Glutamatergic neuron (in vitro differentiated cells): Measurements from ENCODE around the gene ATF7IP2. TPM values are rescaled to one million over a fixed set of nuclear protein-coding genes. Genes with fewer than 3 reads are reported as not detected.
A peak's percentile ranks its signal among the peaks of the same experiment; 100 is the strongest.

Source experiments
- DNase-seq: peaks from one replicate; pipeline ENCODE4 v3.0.0; 2022
- H3K27ac Mint-ChIP-seq: one replicate; pipeline ENCODE4 v1.8.0; 2020; ENCODE audit warnings: mild to moderate bottlenecking, mixed read lengths, inconsistent platforms; ENCODE audit not compliant: unreplicated experiment
- H3K27me3 Mint-ChIP-seq: one replicate; pipeline ENCODE4 v1.8.0; 2020; ENCODE audit warnings: mild to moderate bottlenecking, moderate library complexity, mixed read lengths, inconsistent platforms; ENCODE audit not compliant: unreplicated experiment
- H3K36me3 Mint-ChIP-seq: one replicate; pipeline ENCODE4 v1.8.0; 2020; ENCODE audit warnings: mild to moderate bottlenecking, mixed read lengths, inconsistent platforms; ENCODE audit not compliant: unreplicated experiment
- H3K4me1 Mint-ChIP-seq: one replicate; pipeline ENCODE4 v1.8.0; 2020; ENCODE audit warnings: mild to moderate bottlenecking, low read depth, mixed read lengths, inconsistent platforms; ENCODE audit not compliant: unreplicated experiment
- H3K4me3 Mint-ChIP-seq: one replicate; pipeline ENCODE4 v1.8.0; 2020; ENCODE audit warnings: mild to moderate bottlenecking, mixed read lengths, inconsistent platforms; ENCODE audit not compliant: unreplicated experiment
- H3K9me3 Mint-ChIP-seq: one replicate; pipeline ENCODE4 v1.8.0; 2020; ENCODE audit warnings: mild to moderate bottlenecking, moderate library complexity, mixed read lengths, inconsistent platforms; ENCODE audit not compliant: unreplicated experiment
- total RNA-seq: library from RNA; stranded (reverse); fragmentation: NEBNext Ultra II Directional; extraction: Animal tissue kit (Norgen Biotek cat#: 25700); gene quantifications from one replicate; pipeline ENCODE4 v1.2.1, GENCODE V29; 2021; ENCODE audit not compliant: unreplicated experiment
- TF ChIP-seq, protein P1 (sequence below): fragments of 200-600 bp; sonication (generic); IDR thresholded peaks from one replicate; pipeline ENCODE4 v1.5.0; 2021; ENCODE audit not compliant: partially characterized antibody, unreplicated experiment

The ATF7IP2 gene
- total RNA-seq, 1 donor from 2014 or later = 9.1 TPM

DNA sequence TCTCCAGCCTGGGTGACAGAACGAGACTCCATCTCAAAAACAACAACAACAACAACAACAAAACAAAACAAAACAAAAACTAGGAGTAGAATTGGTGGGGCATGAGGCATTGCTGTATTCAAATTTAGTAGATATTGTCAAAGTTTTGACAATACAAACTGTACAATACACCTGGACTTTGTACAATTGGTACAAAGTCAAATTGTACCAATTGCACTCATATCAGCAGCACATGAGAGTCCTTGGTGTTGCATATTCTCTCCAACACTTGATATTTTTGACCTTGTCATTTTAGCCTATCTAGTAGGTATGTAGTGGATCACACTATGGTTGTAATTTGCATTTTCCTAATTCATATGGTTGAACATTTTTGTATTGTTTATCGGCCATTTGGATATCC, 14.3 kb upstream of the ATF7IP2 start:
- H3K36me3 Mint-ChIP-seq = no peaks in the 10 kb centered on the region
- H3K4me1 Mint-ChIP-seq = no peaks in the 10 kb centered on the region
- TF ChIP-seq, protein P1, sequence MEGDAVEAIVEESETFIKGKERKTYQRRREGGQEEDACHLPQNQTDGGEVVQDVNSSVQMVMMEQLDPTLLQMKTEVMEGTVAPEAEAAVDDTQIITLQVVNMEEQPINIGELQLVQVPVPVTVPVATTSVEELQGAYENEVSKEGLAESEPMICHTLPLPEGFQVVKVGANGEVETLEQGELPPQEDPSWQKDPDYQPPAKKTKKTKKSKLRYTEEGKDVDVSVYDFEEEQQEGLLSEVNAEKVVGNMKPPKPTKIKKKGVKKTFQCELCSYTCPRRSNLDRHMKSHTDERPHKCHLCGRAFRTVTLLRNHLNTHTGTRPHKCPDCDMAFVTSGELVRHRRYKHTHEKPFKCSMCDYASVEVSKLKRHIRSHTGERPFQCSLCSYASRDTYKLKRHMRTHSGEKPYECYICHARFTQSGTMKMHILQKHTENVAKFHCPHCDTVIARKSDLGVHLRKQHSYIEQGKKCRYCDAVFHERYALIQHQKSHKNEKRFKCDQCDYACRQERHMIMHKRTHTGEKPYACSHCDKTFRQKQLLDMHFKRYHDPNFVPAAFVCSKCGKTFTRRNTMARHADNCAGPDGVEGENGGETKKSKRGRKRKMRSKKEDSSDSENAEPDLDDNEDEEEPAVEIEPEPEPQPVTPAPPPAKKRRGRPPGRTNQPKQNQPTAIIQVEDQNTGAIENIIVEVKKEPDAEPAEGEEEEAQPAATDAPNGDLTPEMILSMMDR = no peak
- no peak for DNase-seq
- no peaks in the 10 kb centered on the region for H3K27me3 Mint-ChIP-seq
- peaks cover 1% of the 10 kb centered on the region for H3K9me3 Mint-ChIP-seq
- H3K4me3 Mint-ChIP-seq = no peak overlapping the region
- no peak overlapping the region for H3K27ac Mint-ChIP-seq

DNA sequence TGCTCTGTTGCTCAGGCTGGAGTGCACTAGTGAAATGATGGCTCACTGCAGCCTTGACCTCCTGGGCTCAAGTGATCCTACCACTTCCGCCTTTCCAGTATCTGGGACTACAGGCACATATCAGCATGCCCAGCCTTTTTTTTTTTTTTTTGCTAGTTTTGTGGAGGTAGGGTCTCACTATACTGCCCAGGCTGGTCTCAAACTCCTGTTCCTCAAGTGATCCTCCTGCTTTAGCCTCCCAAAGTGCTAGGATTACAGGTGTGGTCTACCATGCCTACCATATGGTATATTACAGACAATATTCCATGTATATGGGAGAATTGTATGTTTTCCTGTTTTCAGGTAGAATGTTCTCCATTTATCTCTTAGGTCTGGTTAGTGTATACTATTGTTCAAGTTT, 12.3 kb upstream of the ATF7IP2 start:
- H3K4me1 Mint-ChIP-seq = no peaks in the 10 kb centered on the region
- no peaks in the 10 kb centered on the region for H3K36me3 Mint-ChIP-seq
- H3K27me3 Mint-ChIP-seq = no peaks in the 10 kb centered on the region
- no peak for DNase-seq
- TF ChIP-seq, protein P1 = no peak
- H3K4me3 Mint-ChIP-seq = no peak overlapping the region
- H3K9me3 Mint-ChIP-seq = peaks cover 1% of the 10 kb centered on the region
- no peak overlapping the region for H3K27ac Mint-ChIP-seq

DNA sequence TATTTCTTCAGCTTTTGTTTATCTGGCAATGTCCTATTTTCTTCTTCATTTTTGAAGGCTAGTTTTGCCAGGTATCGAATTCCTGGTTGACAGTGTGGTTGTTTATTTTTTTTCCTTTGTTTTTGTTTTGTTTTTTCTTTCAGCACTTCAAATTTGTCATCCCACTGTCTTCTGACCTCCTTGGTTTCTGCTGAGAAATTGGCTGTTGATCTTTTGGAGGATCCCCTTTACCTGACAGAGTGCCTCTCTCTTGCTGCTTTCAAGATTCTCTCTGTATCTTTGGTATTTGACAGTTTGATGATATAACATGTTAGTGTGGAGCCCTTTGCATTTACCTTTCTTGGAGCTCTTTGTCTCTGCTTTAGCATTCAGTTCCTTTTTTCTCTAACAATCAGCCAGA, 9.6 kb upstream of the ATF7IP2 start:
- Mint-ChIP-seq H3K4me3 (no peak overlapping the region), H3K36me3 (no peaks in the 10 kb centered on the region), H3K27me3 (no peaks in the 10 kb centered on the region), H3K9me3 (peaks cover 1% of the 10 kb centered on the region), H3K27ac (no peak overlapping the region), H3K4me1 (no peaks in the 10 kb centered on the region)
- no peak for DNase-seq
- TF ChIP-seq, protein P1 = no peak

DNA sequence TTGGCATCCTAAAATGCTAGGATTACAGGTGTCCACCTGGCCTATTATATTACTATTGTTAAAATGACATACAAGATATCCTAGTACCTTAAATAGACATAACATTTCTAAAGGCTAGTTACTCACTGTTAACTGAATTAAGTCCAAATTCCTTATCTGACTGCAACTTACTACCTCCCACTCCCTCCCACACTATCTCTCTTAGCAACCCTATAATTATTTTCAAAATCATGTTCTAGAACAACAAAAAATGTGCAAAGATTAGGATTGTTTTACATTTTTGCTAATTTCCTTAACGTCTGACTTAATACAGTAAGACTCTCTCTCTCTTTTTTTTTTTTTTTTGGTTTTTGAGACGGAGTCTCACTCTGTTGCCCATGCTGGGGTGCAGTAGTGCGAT, 2.2 kb upstream of the ATF7IP2 start:
- TF ChIP-seq, protein P1 = no peak
- H3K9me3 Mint-ChIP-seq = peaks cover 3% of the 10 kb centered on the region

DNA sequence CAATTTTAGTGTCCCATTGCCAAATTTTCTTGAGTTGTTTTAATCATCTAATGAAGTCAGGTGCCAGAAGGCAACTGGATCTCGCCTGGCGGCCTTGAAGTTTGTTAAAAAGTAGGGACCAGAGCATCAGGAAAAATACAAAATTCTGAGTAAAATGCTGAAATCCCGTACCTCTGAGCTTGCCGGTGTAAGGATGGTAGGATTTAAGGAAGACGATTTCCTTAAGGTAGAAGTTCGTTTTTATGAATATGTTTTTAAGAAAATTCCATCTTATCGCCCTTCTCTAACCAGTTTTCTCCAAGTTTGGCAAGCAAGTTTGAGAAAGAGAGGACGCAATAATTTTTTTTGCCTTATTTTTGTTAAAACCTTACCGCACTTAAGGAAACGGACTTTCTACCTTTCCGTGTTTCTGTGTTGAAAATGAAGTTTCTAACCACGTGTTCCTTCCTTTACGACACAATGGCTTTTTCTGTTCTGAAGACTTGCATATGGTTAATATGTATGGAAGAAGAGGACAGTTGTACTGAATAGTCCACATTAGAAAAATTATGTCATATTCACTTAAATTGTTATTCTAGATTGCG, 748 bp downstream of the ATF7IP2 start:
- Mint-ChIP-seq H3K4me1 (peaks cover 8% of the 10 kb centered on the region), H3K9me3 (peaks cover 3% of the 10 kb centered on the region), H3K4me3 (peak overlapping the region; percentile 92), H3K27ac (peak overlapping the region; percentile 83), H3K36me3 (no peaks in the 10 kb centered on the region), H3K27me3 (peaks cover 1% of the 10 kb centered on the region)
- no peak for DNase-seq
- TF ChIP-seq, protein P1 = no peak

More for the DNA sequence above, 2.2 kb upstream of the ATF7IP2 start:
- no peaks in the 10 kb centered on the region for H3K27me3 Mint-ChIP-seq
- no peak overlapping the region for H3K27ac Mint-ChIP-seq
- H3K4me3 Mint-ChIP-seq = no peak overlapping the region
- DNase-seq = no peak
- H3K36me3 Mint-ChIP-seq = no peaks in the 10 kb centered on the region
- peaks cover 8% of the 10 kb centered on the region for H3K4me1 Mint-ChIP-seq
